RCC 7860 (cell line): Measurements from ENCODE around the gene C1QL2.

Experiments
- DNase-seq: peaks from one replicate; pipeline ENCODE4 v3.0.0-alpha.2; 2015; ENCODE audit warnings: low spot score
- FAIRE-seq: peaks from 2 replicates; lab custom pipeline; 2012; peaks lifted over from hg19 to GRCh38; lab: Jason Lieb, UNC

Gene C1QL2

GRCh38 chr2:119158563-119159347 is at the start of gene C1QL2:
C1QL2 (minus strand) TSS chr2:119158751; CDS start chr2:119158269, 482 bp downstream.
- no peak for FAIRE-seq

GRCh38 chr2:119207447-119207846 is 48.9 kb upstream of the C1QL2 start:
- FAIRE-seq (no peak), DNase-seq (no peak)

More at GRCh38 chr2:119158563-119159347, at the start of gene C1QL2:
- DNase-seq = no peak

GRCh38 chr2:119206201-119206600 is 47.6 kb upstream of the C1QL2 start:
- no peak for FAIRE-seq

GRCh38 chr2:119205001-119205706 is 46.6 kb upstream of the C1QL2 start:
- no peak for FAIRE-seq
- DNase-seq = no peak

More at GRCh38 chr2:119206201-119206600, 47.6 kb upstream of the C1QL2 start:
- DNase-seq = no peak

GRCh38 chr2:119204525-119204924 is 46.0 kb upstream of the C1QL2 start:
- FAIRE-seq (no peak), DNase-seq (no peak)

- DNase-seq = no peak
- no peak for FAIRE-seq
These were observed 44.2 kb upstream of the C1QL2 start for GRCh38 chr2:119202610-119203310.

GRCh38 chr2:119201815-119202214 is 43.3 kb upstream of the C1QL2 start:
- no peak for DNase-seq
- FAIRE-seq = no peak

- peak; percentile 82 for DNase-seq
- peak; percentile 80 for FAIRE-seq
These were observed 39.8 kb upstream of the C1QL2 start for GRCh38 chr2:119198240-119198840.

GRCh38 chr2:119197529-119198239 is 39.1 kb upstream of the C1QL2 start:
- DNase-seq (no peak), FAIRE-seq (no peak)

GRCh38 chr2:119197126-119197405 is 38.5 kb upstream of the C1QL2 start:
- FAIRE-seq (no peak), DNase-seq (no peak)

GRCh38 chr2:119196301-119197125 is 38.0 kb upstream of the C1QL2 start:
- peak; percentile 76 for DNase-seq

GRCh38 chr2:119195887-119196286 is 37.3 kb upstream of the C1QL2 start:
- no peak for DNase-seq
- FAIRE-seq = no peak

More at GRCh38 chr2:119196301-119197125, 38.0 kb upstream of the C1QL2 start:
- FAIRE-seq = peak; percentile 68

- DNase-seq = no peak
- no peak for FAIRE-seq
These were observed 36.5 kb upstream of the C1QL2 start for GRCh38 chr2:119195001-119195400.

- DNase-seq = no peak
- FAIRE-seq = no peak
These were observed 34.3 kb upstream of the C1QL2 start for GRCh38 chr2:119192893-119193292.

GRCh38 chr2:119190321-119191111 is 32.0 kb upstream of the C1QL2 start:
- FAIRE-seq (no peak), DNase-seq (no peak)

GRCh38 chr2:119184512-119184911 is 26.0 kb upstream of the C1QL2 start:
- DNase-seq (no peak), FAIRE-seq (no peak)

- DNase-seq = no peak
- no peak for FAIRE-seq
These were observed 23.4 kb upstream of the C1QL2 start for GRCh38 chr2:119181791-119182445.

GRCh38 chr2:119181391-119181790 is 22.8 kb upstream of the C1QL2 start:
- FAIRE-seq (no peak), DNase-seq (no peak)
